ENCODE measurements around the gene PEX7. TPM values are rescaled to one million over a fixed set of nuclear protein-coding genes. Genes with fewer than 3 reads are reported as not detected.

The PEX7 gene, protein sequence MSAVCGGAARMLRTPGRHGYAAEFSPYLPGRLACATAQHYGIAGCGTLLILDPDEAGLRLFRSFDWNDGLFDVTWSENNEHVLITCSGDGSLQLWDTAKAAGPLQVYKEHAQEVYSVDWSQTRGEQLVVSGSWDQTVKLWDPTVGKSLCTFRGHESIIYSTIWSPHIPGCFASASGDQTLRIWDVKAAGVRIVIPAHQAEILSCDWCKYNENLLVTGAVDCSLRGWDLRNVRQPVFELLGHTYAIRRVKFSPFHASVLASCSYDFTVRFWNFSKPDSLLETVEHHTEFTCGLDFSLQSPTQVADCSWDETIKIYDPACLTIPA
- total RNA-seq (8.7 and 18.0 TPM in 2 replicates), polyA plus RNA-seq (9.3 and 10.2 TPM in 2 replicates), polyA minus RNA-seq (ENCODE audit: low replicate concordance) (1.4 and 5.9 TPM in 2 replicates)
- 5.6 and 6.1 TPM in 2 replicates for polyA plus RNA-seq (2012)

DNA sequence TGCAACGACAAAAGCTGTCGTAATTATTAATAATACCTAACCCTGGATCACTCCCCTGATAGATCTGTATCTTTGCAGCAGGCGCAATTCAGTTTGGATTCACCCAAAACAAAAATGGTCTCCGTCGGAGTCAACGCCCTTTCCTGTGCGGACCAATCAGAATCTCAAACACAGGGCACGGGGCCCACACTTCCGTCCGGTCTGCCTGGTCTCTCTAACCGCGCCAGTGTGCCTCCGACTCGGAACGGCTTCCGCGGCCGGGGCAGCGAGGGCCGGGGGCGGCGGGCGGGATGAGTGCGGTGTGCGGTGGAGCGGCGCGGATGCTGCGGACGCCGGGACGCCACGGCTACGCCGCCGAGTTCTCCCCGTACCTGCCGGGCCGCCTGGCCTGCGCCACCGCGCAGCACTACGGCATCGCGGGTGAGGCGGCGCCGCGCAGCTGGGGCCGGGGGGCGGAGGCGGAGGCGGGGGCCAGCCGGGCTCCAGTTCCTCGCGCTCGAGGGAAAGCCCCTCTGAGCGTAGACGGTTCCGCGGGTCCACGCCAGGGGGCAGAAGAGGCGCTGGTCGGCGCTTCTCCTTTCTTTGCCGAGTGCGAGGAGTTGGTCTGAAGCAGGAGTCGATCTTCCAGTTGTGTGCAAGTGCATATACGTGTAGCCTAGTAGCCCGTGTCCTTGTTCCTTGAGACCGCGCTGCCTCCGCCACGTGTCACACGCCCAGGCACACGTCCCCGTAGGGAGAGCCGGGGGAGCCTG is at the start of gene PEX7:
Gene PEX7, plus strand, starts transcription at position 217 of the 752 bp plus-strand sequence. Its CDS starts 74 bp downstream, at position 291.
- Histone ChIP-seq H3K27me3 (ENCODE audit: control insufficient read depth, insufficient read depth, low read length) (no peaks in the 10 kb centered on the region), H3K36me3 (ENCODE audit: control insufficient read depth, insufficient read depth, low read length) (no peaks in the 10 kb centered on the region), H3K9me3 (ENCODE audit: control insufficient read depth, insufficient read depth, low read depth, low read length) (no peaks in the 10 kb centered on the region), H3K9ac (ENCODE audit: insufficient read depth, low read length) (peak within 1 kb of the TSS; percentile 95), H3K79me2 (ENCODE audit: control insufficient read depth, insufficient read depth, low read length) (no peaks in the 10 kb centered on the region), H3K4me2 (ENCODE audit: extremely low read depth, insufficient read depth, low read length) (peak within 1 kb of the TSS; percentile 94), H4K20me1 (ENCODE audit: control insufficient read depth, extremely low read depth, insufficient read depth, low read length) (no peaks in the 10 kb centered on the region), H3K4me3 (replicated peaks in 1 of 4; ENCODE audit: control extremely low read depth in 1 of 4, insufficient read depth in 1 of 4, low read depth in 3 of 4, low read length in 4 of 4) (peak within 1 kb of the TSS; percentile 55 to 94 (median 76)), H3K27ac (ENCODE audit: insufficient read depth, low read length) (peak within 1 kb of the TSS; percentile 82), H2AFZ (ENCODE audit: low read length) (peak within 1 kb of the TSS; percentile 96), H3K4me1 (ENCODE audit: control insufficient read depth, extremely low read depth, insufficient read depth, low read length) (no peaks in the 10 kb centered on the region)
- TF ChIP-seq EZH2 (IDR thresholded peaks at IDR 0.05; ENCODE audit: low read length, missing control alignments) = no peak
- TF ChIP-seq, protein P1, sequence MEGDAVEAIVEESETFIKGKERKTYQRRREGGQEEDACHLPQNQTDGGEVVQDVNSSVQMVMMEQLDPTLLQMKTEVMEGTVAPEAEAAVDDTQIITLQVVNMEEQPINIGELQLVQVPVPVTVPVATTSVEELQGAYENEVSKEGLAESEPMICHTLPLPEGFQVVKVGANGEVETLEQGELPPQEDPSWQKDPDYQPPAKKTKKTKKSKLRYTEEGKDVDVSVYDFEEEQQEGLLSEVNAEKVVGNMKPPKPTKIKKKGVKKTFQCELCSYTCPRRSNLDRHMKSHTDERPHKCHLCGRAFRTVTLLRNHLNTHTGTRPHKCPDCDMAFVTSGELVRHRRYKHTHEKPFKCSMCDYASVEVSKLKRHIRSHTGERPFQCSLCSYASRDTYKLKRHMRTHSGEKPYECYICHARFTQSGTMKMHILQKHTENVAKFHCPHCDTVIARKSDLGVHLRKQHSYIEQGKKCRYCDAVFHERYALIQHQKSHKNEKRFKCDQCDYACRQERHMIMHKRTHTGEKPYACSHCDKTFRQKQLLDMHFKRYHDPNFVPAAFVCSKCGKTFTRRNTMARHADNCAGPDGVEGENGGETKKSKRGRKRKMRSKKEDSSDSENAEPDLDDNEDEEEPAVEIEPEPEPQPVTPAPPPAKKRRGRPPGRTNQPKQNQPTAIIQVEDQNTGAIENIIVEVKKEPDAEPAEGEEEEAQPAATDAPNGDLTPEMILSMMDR (conservative IDR thresholded peaks at IDR 0.05 in 1 of 2, IDR thresholded peaks at IDR 0.05 in 1 of 2; ENCODE audit: low read depth in 1 of 2, low read length in 2 of 2) = peak; percentile 55 to 62
- peak; percentile 91 to 94 for DNase-seq (ENCODE audit: low read depth in 2 of 2)

DNA sequence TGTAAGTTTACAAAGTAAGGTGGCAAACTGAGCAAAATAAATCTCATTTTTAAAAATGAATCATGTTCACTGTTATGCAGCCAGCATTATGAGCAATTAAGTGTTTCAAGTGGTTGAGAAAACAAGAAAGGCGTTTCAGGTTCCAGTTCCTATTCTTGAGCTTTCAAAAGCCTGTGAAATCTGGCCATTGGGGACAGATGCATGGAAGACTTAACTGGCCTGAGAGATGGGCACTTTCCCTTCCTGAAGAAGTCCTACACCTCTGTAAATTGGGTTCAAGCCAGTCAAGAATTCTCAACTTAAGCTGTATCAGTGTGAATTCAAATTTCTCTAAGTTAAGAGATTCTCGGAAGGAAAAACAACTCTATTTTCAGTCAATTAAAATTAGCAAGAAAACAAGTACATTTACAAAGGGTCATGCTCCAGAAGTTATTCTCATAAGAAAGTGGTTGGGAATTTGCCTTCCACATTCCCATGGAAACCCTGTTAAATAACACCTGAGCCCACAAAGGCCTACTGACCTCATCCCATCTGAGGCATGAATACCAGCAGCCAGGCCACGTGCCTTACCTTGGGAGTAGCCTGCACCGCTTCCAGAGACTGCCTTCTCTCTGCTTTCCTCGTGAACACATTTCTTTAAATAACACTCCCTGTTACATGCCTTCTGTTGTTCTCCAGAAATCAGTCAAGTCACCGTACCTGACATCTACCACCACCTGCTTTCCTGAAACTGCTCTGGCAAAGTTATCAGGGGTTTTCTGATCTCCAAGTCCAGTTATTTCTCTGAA is 49.5 kb upstream of the PEX7 start:
- peaks cover 36% of the 10 kb centered on the region for H3K79me2 ChIP-seq (ENCODE audit: control insufficient read depth, insufficient read depth, low read length)
- TF ChIP-seq, protein P1 (conservative IDR thresholded peaks at IDR 0.05 in 1 of 2, IDR thresholded peaks at IDR 0.05 in 1 of 2; ENCODE audit: low read depth in 1 of 2, low read length in 2 of 2) = no peak
- no peak for TF ChIP-seq EZH2 (IDR thresholded peaks at IDR 0.05; ENCODE audit: low read length, missing control alignments)

DNA sequence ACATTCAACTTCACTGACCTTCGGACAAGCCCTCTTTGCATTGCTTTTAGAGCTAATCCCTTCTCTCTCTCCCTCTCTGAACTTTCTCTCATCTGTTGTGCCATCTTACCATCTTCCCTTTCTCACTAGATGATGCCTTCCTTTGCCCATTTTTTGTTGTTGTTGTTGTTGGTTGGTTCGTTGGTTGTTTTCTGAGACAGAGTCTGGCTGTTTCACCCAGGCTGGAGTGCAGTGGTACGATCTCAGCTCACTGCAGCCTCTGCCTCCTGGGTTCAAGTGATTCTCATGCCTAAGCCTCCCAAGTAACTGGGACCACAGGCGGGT is 49.0 kb upstream of the PEX7 start:
- no peak overlapping the region for H3K9ac ChIP-seq (ENCODE audit: insufficient read depth, low read length)
- H3K4me3 ChIP-seq (replicated peaks in 1 of 4; ENCODE audit: control extremely low read depth in 1 of 4, insufficient read depth in 1 of 4, low read depth in 3 of 4, low read length in 4 of 4) = no peak overlapping the region
- H3K4me2 ChIP-seq (ENCODE audit: extremely low read depth, insufficient read depth, low read length) = no peak overlapping the region
- no peaks in the 10 kb centered on the region for H3K36me3 ChIP-seq (ENCODE audit: control insufficient read depth, insufficient read depth, low read length)
- peaks cover 5% of the 10 kb centered on the region for H3K4me1 ChIP-seq (ENCODE audit: control insufficient read depth, extremely low read depth, insufficient read depth, low read length)
- H3K79me2 ChIP-seq (ENCODE audit: control insufficient read depth, insufficient read depth, low read length) = peaks cover 32% of the 10 kb centered on the region
- no peaks in the 10 kb centered on the region for H4K20me1 ChIP-seq (ENCODE audit: control insufficient read depth, extremely low read depth, insufficient read depth, low read length)
- no peaks in the 10 kb centered on the region for H3K9me3 ChIP-seq (ENCODE audit: control insufficient read depth, insufficient read depth, low read depth, low read length)
- DNase-seq (ENCODE audit: low read depth in 2 of 2) = no peak
- H2AFZ ChIP-seq (ENCODE audit: low read length) = no peak overlapping the region
- H3K27me3 ChIP-seq (ENCODE audit: control insufficient read depth, insufficient read depth, low read length) = no peaks in the 10 kb centered on the region
- no peak overlapping the region for H3K27ac ChIP-seq (ENCODE audit: insufficient read depth, low read length)
- TF ChIP-seq, protein P1 (conservative IDR thresholded peaks at IDR 0.05 in 1 of 2, IDR thresholded peaks at IDR 0.05 in 1 of 2; ENCODE audit: low read depth in 1 of 2, low read length in 2 of 2) = no peak
- no peak for TF ChIP-seq EZH2 (IDR thresholded peaks at IDR 0.05; ENCODE audit: low read length, missing control alignments)

More for the DNA sequence above, 49.5 kb upstream of the PEX7 start:
- Histone ChIP-seq H3K4me2 (ENCODE audit: extremely low read depth, insufficient read depth, low read length) (no peak overlapping the region), H3K4me1 (ENCODE audit: control insufficient read depth, extremely low read depth, insufficient read depth, low read length) (peaks cover 5% of the 10 kb centered on the region), H2AFZ (ENCODE audit: low read length) (no peak overlapping the region), H3K4me3 (replicated peaks in 1 of 4; ENCODE audit: control extremely low read depth in 1 of 4, insufficient read depth in 1 of 4, low read depth in 3 of 4, low read length in 4 of 4) (no peak overlapping the region), H3K27ac (ENCODE audit: insufficient read depth, low read length) (no peak overlapping the region), H4K20me1 (ENCODE audit: control insufficient read depth, extremely low read depth, insufficient read depth, low read length) (no peaks in the 10 kb centered on the region), H3K9me3 (ENCODE audit: control insufficient read depth, insufficient read depth, low read depth, low read length) (no peaks in the 10 kb centered on the region), H3K27me3 (ENCODE audit: control insufficient read depth, insufficient read depth, low read length) (no peaks in the 10 kb centered on the region), H3K9ac (ENCODE audit: insufficient read depth, low read length) (no peak overlapping the region), H3K36me3 (ENCODE audit: control insufficient read depth, insufficient read depth, low read length) (no peaks in the 10 kb centered on the region)
- DNase-seq (ENCODE audit: low read depth in 2 of 2) = peak in 1 of 2 donors; percentile 37

Data from fibroblast of lung (primary cell).